Left forelimb (tissue), 1 donor: Measurements from ENCODE around the gene RAB18.
"Not testable (repeated sequence)": the region's sequence is repeated elsewhere in the genome, so short reads cannot be mapped to it uniquely, and the experiment has no call there.

ENCODE experiments used
- DNase-seq: peaks from one replicate; pipeline ENCODE4 v3.0.0-alpha.2; 2018; ENCODE audit warnings: low spot score

Gene RAB18

DNA sequence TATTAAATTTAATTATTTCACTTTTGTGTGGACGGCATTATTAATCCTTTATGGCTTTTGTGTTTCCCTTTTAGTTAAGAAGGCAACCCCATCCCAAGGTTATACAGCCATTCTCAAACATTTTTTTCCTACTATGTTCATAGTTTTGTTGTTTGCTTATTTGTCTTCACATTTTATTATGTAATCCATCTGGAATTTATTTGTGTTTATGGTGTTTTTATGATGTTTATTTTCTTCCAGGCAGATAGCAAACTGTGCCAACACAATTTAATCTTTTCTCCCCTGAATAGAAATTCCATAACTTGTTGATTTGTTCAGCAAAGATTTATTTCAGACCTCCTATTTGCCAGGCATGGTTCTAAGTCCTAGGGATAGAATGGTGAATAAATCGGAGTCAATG lies 42.9 kb downstream of the RAB18 start:
- no peak for DNase-seq

DNA sequence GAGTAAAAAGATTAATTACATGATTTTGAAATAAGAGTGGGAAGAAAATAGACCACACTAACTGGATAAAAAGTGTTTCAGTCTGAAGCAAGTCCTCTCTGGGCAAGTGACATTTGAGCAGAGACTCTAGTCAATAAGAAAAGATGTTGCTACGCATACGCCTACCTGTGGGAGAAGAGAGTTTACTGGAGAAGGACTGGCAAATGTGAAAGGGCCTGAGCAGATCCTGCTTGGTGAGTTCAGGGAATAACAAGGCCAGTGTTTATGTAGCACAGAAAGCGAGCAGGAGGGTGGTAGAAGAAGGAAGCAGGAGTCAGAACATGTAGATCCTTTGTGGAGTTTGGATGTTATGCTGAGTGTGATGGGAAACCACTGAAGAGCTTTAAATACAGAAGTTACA lies 43.4 kb downstream of the RAB18 start:
- DNase-seq, result no peak

DNA sequence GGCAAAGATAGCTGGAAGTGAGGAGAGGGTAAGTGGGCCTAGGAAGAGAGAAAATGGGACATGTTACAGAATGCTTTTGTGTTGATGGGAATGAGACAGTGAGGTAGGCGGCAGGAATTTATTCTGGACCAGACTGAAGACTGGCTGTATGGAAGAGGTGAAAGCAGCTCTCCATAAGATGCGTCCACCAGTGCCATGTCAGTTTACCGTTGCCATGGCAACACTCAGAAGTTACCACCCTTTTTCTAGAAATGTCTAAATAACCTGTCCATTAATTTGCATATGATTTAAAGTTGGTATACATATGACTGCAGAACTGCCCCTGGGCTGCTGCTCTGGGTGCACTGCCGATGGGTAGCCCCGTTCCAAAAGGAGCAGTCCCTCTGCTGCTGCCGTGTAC lies 46.7 kb downstream of the RAB18 start:
- DNase-seq, result no peak

DNA sequence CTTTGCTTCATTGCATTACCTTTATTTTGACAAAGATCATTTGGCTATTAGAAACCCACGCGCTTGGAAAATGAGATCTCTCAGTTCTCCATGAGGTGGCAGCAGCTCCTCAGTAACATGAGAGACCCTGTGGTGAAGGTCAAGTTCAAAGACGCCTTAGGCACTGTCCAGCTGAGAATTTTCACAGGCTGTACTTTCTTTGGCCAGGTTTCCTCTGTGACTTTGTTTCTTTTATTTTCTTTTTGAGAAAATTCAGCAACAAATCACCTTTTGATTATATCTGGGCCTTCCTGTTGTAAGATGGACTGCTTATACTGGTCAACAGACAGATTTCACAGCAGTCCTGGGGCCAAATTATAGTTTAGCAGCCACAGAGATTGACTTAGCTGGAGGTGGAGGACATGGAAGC lies 54.5 kb downstream of the RAB18 start:
- DNase-seq, result no peak

DNA sequence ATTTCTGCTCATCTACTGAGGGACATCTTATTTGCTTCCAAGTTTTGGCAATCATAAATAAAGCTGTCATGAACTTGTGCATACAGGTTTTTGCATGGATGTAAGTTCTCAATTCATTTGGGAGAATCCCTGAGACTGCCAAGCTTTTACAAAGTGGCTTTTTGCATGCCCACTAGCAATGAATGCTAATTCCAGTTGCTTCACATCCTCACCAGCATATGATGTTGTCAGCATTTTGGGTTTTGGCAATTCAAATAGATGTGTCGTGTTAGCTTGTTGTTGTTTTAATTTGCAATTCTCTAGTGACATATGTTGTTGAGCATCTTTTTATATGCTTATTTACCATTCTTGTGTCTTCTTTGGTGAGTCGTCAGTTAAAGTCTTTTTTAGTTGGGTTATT lies 57.2 kb downstream of the RAB18 start:
- no peak for DNase-seq

DNA sequence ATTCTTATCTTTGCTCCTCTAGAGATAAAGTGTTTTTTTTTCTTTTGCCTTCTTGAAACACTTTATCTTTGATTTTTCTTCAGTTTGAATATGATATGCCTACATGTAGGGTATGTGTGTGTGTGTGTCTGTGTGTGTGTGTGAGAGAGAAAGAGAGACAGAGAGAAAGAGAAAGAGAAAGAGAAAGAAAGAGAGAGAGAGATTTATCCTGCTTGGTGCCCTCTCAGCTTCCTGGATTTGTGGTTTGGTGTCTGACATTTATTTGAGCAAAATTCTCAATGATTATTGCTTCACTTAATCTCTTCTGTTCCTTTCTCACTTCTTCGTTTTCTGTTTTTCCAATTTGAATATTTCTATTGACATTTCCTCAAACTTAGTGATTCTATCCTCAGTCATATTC lies 60.3 kb downstream of the RAB18 start:
- no peak for DNase-seq

DNA sequence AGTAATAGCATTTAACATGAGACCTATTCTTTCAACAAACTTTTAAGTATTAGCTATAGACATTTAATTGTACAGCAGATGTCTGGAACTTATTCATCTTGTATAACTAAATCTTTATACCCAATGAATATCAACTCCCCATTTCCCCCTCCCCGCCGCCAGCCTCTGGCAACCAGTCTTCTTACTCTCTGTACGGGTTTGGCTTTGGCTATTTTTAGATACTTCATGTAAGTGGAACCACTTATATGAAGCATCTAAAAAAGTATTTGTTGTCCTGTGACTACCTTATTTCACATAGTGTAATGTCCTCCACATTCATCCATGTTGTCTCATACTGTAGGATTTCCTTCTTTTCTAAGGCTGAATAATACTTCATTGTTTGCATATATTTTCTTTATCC lies 60.8 kb downstream of the RAB18 start:
- DNase-seq, result no peak

DNA sequence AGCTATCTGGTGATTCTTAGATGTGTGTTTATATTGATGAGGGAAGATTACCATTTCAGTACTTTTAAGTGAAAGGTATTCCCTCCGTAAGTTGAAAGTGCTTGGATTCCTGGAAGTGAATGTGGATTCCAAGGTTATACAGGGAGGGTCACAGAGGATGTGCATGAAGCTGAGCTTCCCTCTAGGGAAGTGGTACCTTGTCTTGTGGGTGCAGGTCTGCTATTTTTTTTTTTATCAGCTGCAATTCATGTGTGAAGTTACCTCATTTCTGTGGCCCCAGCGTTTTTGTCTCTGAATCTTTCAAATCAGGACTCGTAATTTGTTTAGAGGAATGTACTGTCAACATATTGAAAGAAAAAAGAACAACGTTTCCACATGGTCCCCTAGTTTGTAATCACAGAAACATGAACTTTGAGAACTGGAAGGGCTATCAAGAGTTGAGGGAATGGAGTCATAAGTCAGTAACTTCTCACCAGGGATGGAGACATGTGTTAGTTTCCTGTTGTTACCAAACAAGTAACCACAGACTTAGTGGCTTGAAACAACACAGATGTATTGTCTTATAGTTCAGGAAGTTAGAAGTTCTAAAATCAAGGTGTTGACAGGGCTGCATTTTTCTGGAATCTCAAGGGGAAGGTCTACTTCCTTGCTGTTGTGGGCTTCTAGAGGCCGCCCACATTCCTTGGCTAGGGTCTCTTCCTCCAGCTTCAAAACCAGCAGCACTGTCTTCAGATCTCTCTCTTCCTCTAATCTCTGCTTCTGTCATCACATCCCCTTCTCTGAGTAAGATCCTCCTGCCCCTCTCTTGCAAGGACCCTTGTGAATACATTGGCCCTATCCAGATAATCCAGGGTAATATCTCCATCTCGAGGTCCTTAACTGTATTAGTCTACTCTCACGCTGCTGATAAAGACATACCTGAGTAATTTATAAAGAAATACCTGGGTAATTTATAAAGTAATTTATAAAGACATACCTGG lies 64.4 kb downstream of the RAB18 start:
- no peak for DNase-seq

DNA sequence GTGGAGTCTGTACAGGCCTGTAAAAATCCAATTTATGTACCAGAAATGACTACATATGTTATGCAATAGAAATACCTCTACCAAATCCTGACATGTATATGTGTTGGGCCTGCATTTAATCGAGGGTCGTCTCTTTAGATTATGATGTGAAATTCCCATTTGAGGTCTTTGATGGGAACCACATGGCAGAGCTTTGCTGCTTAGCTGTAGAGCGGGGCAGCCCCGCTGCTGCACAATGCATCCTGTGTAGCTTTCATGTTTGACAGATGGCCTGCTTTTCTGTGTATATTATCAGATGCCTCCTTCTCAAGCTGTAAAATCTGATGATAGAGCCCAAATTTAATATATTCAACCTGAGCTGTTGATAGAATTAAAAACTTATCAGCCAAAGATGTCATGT lies 65.8 kb downstream of the RAB18 start:
- no peak for DNase-seq

DNA sequence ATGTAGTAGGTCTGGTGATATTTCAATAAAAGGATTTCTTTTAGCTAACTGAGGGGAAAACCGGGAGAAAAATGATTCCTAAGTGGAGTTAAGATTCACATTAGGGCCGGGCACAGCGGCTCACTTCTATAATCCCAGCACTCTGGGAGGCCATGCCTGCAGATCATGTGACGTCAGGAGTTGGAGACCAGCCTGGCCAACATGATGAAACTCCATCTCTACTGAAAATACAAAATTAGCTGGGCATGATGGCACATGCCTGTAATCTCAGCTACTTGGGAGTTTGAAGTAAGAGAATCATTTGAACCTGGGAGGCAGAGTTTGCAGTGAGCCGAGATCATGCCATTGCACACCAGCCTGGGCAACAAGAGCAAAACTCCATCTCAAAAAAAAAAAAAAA lies 72.9 kb downstream of the RAB18 start:
- not testable (repeated sequence) for DNase-seq

DNA sequence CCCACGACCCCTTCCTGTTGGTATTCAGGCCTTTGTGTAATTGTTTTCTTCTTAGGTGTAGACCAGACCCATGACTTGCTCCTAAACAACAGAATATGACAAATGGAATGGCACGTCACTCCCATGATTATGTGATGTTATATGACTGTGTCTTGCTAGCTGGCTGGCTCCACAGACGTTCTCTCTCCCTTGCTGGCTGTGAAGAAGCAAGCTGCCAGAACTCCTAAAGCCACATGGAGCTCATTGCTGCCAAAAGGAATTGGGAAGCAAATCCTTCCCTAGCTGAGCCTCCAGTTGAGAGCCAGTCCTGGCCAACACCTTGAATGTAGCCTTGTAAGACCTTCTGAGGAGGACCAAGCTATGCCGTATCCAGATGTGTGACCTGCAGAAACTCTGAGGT lies 74.2 kb downstream of the RAB18 start:
- DNase-seq, result no peak

DNA sequence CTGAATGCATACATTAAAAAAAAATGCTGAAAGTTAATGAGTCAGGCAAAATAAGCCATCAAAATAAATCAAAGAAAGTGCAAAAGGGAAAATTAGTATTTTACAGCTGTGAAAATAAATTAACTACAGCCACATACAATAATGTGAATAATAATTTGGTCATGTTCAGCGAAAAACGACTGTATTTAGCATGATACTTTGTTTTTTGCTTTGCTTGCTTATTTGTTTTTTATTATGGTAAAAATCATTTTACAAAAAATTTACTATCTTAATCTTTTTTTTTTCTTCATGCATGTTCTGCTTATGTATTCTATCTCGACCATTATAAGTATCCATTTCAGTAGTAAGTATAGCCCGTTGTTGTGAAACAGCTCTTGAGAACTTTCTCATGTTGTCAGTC lies 77.1 kb downstream of the RAB18 start:
- no peak for DNase-seq

DNA sequence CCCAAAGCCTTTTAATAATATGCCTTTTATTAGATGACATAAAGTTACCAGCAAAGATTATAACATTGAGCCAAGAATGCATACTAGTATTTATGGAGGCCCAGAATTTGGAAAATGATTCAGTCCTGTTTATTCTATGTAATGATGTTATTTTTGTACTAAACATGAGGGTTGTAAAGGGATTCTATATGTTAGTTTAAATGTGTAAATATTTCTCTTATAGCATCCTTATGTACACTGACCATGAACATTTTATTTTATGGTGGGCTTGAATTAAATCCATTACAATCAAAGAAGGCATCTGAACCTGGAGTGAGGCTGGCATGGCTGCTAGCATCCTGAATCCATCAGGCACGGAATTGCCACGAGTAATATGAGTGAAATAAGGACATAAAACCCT lies 80.2 kb downstream of the RAB18 start:
- no peak for DNase-seq
